AG10803 (cell line): ENCODE data around the gene RNH1.
A peak's percentile ranks its signal among the peaks of the same experiment; 100 is the strongest.

ENCODE experiments used
- DNase-seq: peaks from one replicate; pipeline ENCODE4 v3.0.0; 2010; ENCODE audit warnings: low read depth
- H3K4me3 ChIP-seq: 2 replicates; pipeline ENCODE4 v1.5.1; 2011; ENCODE audit warnings: mild to moderate bottlenecking, low read length, control low read depth
- CTCF ChIP-seq: conservative IDR thresholded peaks from 2 replicates; pipeline ENCODE4 v1.5.1; 2011; ENCODE audit warnings: mild to moderate bottlenecking, low read length, control low read depth, inconsistent platforms

The RNH1 gene

GRCh38 chr11:535519-536454, 28.7 kb upstream of the RNH1 start, which contains the start of gene HRAS:
TSS of gene HRAS (minus strand) at chr11:535576.
- DNase-seq: peak; percentile 93
- no peak for TF ChIP-seq CTCF
- H3K4me3 ChIP-seq: peak within 1 kb of the TSS; percentile 72

DNA sequence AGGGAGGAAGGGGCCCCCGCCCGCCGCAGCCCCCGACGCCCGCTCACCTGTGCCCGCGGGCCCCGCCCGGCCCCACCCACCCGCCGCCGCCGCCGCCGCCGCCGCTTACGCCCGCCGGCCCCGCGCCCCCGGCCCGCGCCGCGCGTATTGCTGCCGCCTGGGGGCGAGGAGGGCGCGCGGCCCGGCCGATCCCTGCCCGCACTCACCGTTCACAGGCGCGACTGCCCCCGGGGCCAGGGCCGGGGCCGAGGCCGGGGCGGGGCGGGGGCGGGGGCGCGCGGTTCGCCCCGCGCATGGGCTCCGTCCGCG, 28.1 kb upstream of the RNH1 start:
- H3K4me3 ChIP-seq: peak overlapping the region; percentile 72
- no peak for TF ChIP-seq CTCF
- DNase-seq: no peak

- H3K4me3 ChIP-seq: peak overlapping the region; percentile 72
- no peak for TF ChIP-seq CTCF
- peak; percentile 25 for DNase-seq
These were observed 27.6 kb upstream of the RNH1 start for GRCh38 chr11:534396-535209.

DNA sequence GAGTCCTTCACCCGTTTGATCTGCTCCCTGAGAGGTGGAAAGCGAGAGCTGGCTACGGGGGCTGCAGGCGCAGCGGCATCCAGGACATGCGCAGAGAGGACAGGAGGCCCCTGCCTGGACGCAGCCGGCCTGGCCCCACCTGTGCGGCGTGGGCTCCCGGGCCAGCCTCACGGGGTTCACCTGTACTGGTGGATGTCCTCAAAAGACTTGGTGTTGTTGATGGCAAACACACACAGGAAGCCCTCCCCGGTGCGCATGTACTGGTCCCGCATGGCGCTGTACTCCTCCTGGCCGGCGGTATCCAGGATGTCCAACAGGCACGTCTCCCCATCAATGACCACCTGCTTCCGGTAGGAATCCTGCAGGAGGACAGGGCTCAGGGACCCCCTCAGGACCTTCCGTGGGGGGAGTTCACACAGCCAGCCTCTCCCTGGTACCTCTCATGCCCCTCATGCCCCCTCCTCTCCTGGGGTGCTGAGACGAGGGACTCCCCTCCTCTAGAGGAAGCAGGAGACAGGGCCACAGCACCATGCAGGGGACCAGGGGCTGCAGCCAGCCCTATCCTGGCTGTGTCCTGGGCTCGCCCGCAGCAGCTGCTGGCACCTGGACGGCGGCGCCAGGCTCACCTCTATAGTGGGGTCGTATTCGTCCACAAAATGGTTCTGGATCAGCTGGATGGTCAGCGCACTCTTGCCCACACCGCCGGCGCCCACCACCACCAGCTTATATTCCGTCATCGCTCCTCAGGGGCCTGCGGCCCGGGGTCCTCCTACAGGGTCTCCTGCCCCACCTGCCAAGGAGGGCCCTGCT, 26.7 kb upstream of the RNH1 start:
- H3K4me3 ChIP-seq: peak overlapping the region; percentile 72

DNA sequence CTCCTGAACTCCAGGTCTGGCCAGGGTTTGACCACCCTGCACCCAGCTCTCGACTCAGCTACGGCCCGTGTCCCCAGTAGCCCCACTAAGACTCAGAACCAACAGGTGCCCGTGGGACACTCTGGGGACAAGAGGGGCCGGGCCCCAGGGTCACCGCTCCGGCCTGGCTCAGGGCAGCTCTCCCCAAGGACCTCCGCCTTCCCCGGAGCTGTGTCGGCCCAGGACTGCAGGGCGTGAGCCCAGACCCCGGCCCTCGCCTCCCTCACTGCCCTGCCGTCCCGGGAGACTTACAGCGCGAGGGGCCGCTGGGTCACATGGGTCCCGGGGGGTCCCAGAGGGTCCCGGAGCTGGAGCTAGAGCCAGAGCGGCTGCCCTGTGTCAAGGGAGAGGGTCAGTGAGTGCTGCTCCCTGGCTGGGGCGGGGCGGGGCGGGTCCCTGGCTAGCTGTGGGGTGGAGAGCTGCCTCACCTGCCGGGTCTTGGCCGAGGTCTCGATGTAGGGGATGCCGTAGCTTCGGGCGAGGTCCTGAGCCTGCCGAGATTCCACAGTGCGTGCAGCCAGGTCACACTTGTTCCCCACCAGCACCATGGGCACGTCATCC, 26.0 kb upstream of the RNH1 start:
- no peak for DNase-seq
- no peak overlapping the region for H3K4me3 ChIP-seq
- no peak for TF ChIP-seq CTCF

More for the DNA sequence above, 26.7 kb upstream of the RNH1 start:
- DNase-seq: no peak
- TF ChIP-seq CTCF: no peak

GRCh38 chr11:532527-532985, 25.5 kb upstream of the RNH1 start:
- TF ChIP-seq CTCF: no peak

More at GRCh38 chr11:532527-532985, 25.5 kb upstream of the RNH1 start:
- no peak overlapping the region for H3K4me3 ChIP-seq
- DNase-seq: no peak
